Measurements from ENCODE around the gene C16orf90. TPM values are rescaled to one million over a fixed set of nuclear protein-coding genes. Genes with fewer than 3 reads are reported as not detected.
"Not testable (repeated sequence)": the region's sequence is repeated elsewhere in the genome, so short reads cannot be mapped to it uniquely, and the experiment has no call there.

The C16orf90 gene
- total and polyA plus RNA-seq, 9 donors: not detected

- Histone ChIP-seq H3K27ac (ENCODE audit: low read length) (no peak overlapping the region), H3K36me3 (ENCODE audit: control insufficient read depth, insufficient read depth, low read length) (peaks cover 82% of the 10 kb centered on the region), H3K4me3 (ENCODE audit: low read length) (no peak overlapping the region), H3K9me3 (replicated peaks; ENCODE audit: control insufficient read depth, low read depth, low read length) (no peaks in the 10 kb centered on the region), H3K27me3 (ENCODE audit: control insufficient read depth, insufficient read depth, low read length) (no peaks in the 10 kb centered on the region), H3K4me1 (ENCODE audit: control insufficient read depth, insufficient read depth, low read length) (no peaks in the 10 kb centered on the region)
- 81% methylated on average over 2 of the region's 4 CpGs for WGBS (ENCODE audit: insufficient coverage)
- DNase-seq: no peak
Observed at GRCh38 chr16:3514621-3515020, 19.3 kb upstream of the C16orf90 start.

GRCh38 chr16:3513892-3514583 is 18.7 kb upstream of the C16orf90 start:
- no peak overlapping the region for H3K27ac ChIP-seq (ENCODE audit: low read length)
- WGBS (ENCODE audit: insufficient coverage): 89% methylated on average over 5 of the region's 7 CpGs
- H3K27me3 ChIP-seq (ENCODE audit: control insufficient read depth, insufficient read depth, low read length): no peaks in the 10 kb centered on the region
- peaks cover 83% of the 10 kb centered on the region for H3K36me3 ChIP-seq (ENCODE audit: control insufficient read depth, insufficient read depth, low read length)
- H3K4me3 ChIP-seq (ENCODE audit: low read length): no peak overlapping the region
- H3K9me3 ChIP-seq (replicated peaks; ENCODE audit: control insufficient read depth, low read depth, low read length): no peaks in the 10 kb centered on the region
- H3K4me1 ChIP-seq (ENCODE audit: control insufficient read depth, insufficient read depth, low read length): no peaks in the 10 kb centered on the region
- no peak for DNase-seq

GRCh38 chr16:3511286-3512180 is 16.2 kb upstream of the C16orf90 start:
- Histone ChIP-seq H3K27me3 (ENCODE audit: control insufficient read depth, insufficient read depth, low read length) (no peaks in the 10 kb centered on the region), H3K36me3 (ENCODE audit: control insufficient read depth, insufficient read depth, low read length) (peaks cover 78% of the 10 kb centered on the region), H3K27ac (ENCODE audit: low read length) (no peak overlapping the region), H3K4me3 (ENCODE audit: low read length) (no peak overlapping the region), H3K4me1 (ENCODE audit: control insufficient read depth, insufficient read depth, low read length) (no peaks in the 10 kb centered on the region), H3K9me3 (replicated peaks; ENCODE audit: control insufficient read depth, low read depth, low read length) (no peaks in the 10 kb centered on the region)
- DNase-seq: no peak
- 91% methylated on average over 15 of the region's 23 CpGs for WGBS (ENCODE audit: insufficient coverage)

- 98% methylated on average over 9 of the region's 10 CpGs for WGBS (ENCODE audit: insufficient coverage)
- H3K9me3 ChIP-seq (replicated peaks; ENCODE audit: control insufficient read depth, low read depth, low read length): no peaks in the 10 kb centered on the region
- no peaks in the 10 kb centered on the region for H3K4me1 ChIP-seq (ENCODE audit: control insufficient read depth, insufficient read depth, low read length)
- peaks cover 80% of the 10 kb centered on the region for H3K36me3 ChIP-seq (ENCODE audit: control insufficient read depth, insufficient read depth, low read length)
- no peaks in the 10 kb centered on the region for H3K27me3 ChIP-seq (ENCODE audit: control insufficient read depth, insufficient read depth, low read length)
- no peak overlapping the region for H3K4me3 ChIP-seq (ENCODE audit: low read length)
- no peak for DNase-seq
- no peak overlapping the region for H3K27ac ChIP-seq (ENCODE audit: low read length)
Observed at GRCh38 chr16:3510416-3510815, 15.1 kb upstream of the C16orf90 start.

GRCh38 chr16:3509470-3509928 is 14.2 kb upstream of the C16orf90 start:
- no peak overlapping the region for H3K4me3 ChIP-seq (ENCODE audit: low read length)
- WGBS (ENCODE audit: insufficient coverage): 83% methylated on average over 9 of the region's 13 CpGs

GRCh38 chr16:3508736-3509135 is 13.4 kb upstream of the C16orf90 start:
- Histone ChIP-seq H3K36me3 (ENCODE audit: control insufficient read depth, insufficient read depth, low read length) (peaks cover 71% of the 10 kb centered on the region), H3K4me3 (ENCODE audit: low read length) (no peak overlapping the region), H3K4me1 (ENCODE audit: control insufficient read depth, insufficient read depth, low read length) (no peaks in the 10 kb centered on the region), H3K27me3 (ENCODE audit: control insufficient read depth, insufficient read depth, low read length) (no peaks in the 10 kb centered on the region), H3K9me3 (replicated peaks; ENCODE audit: control insufficient read depth, low read depth, low read length) (no peaks in the 10 kb centered on the region), H3K27ac (ENCODE audit: low read length) (no peak overlapping the region)
- DNase-seq: no peak
- WGBS (ENCODE audit: insufficient coverage): 95% methylated on average over 7 of the region's 7 CpGs

More at GRCh38 chr16:3509470-3509928, 14.2 kb upstream of the C16orf90 start:
- Histone ChIP-seq H3K36me3 (ENCODE audit: control insufficient read depth, insufficient read depth, low read length) (peaks cover 79% of the 10 kb centered on the region), H3K27me3 (ENCODE audit: control insufficient read depth, insufficient read depth, low read length) (no peaks in the 10 kb centered on the region), H3K4me1 (ENCODE audit: control insufficient read depth, insufficient read depth, low read length) (no peaks in the 10 kb centered on the region), H3K27ac (ENCODE audit: low read length) (no peak overlapping the region), H3K9me3 (replicated peaks; ENCODE audit: control insufficient read depth, low read depth, low read length) (no peaks in the 10 kb centered on the region)
- no peak for DNase-seq

GRCh38 chr16:3503523-3503922 is 8.2 kb upstream of the C16orf90 start:
- Histone ChIP-seq H3K27me3 (ENCODE audit: control insufficient read depth, insufficient read depth, low read length) (no peaks in the 10 kb centered on the region), H3K36me3 (ENCODE audit: control insufficient read depth, insufficient read depth, low read length) (peaks cover 29% of the 10 kb centered on the region), H3K9me3 (replicated peaks; ENCODE audit: control insufficient read depth, low read depth, low read length) (no peaks in the 10 kb centered on the region), H3K4me1 (ENCODE audit: control insufficient read depth, insufficient read depth, low read length) (peaks cover 11% of the 10 kb centered on the region), H3K4me3 (ENCODE audit: low read length) (no peak overlapping the region), H3K27ac (ENCODE audit: low read length) (no peak overlapping the region)
- 84% methylated on average over 5 of the region's 6 CpGs for WGBS (ENCODE audit: insufficient coverage)
- DNase-seq: no peak

GRCh38 chr16:3501783-3502400 is 6.6 kb upstream of the C16orf90 start:
- DNase-seq: no peak
- Histone ChIP-seq H3K4me3 (ENCODE audit: low read length) (peak overlapping the region; percentile 78), H3K9me3 (replicated peaks; ENCODE audit: control insufficient read depth, low read depth, low read length) (no peaks in the 10 kb centered on the region), H3K27ac (ENCODE audit: low read length) (peak overlapping the region; percentile 79), H3K27me3 (ENCODE audit: control insufficient read depth, insufficient read depth, low read length) (no peaks in the 10 kb centered on the region), H3K4me1 (ENCODE audit: control insufficient read depth, insufficient read depth, low read length) (peaks cover 11% of the 10 kb centered on the region), H3K36me3 (ENCODE audit: control insufficient read depth, insufficient read depth, low read length) (peaks cover 20% of the 10 kb centered on the region)
- WGBS (ENCODE audit: insufficient coverage): 82% methylated on average over 14 of the region's 22 CpGs

GRCh38 chr16:3501412-3501761 is 6.1 kb upstream of the C16orf90 start:
- Histone ChIP-seq H3K36me3 (ENCODE audit: control insufficient read depth, insufficient read depth, low read length) (peaks cover 16% of the 10 kb centered on the region), H3K4me1 (ENCODE audit: control insufficient read depth, insufficient read depth, low read length) (peaks cover 11% of the 10 kb centered on the region), H3K27ac (ENCODE audit: low read length) (peak overlapping the region; percentile 79), H3K4me3 (ENCODE audit: low read length) (peak overlapping the region; percentile 78)
- not testable (repeated sequence) for H3K27me3 ChIP-seq (ENCODE audit: control insufficient read depth, insufficient read depth, low read length); H3K9me3 ChIP-seq (replicated peaks; ENCODE audit: control insufficient read depth, low read depth, low read length); DNase-seq
- 12% methylated on average over 18 of the region's 24 CpGs for whole genome bisulfite sequencing (ENCODE audit: insufficient coverage)

GRCh38 chr16:3498988-3499387 is 3.7 kb upstream of the C16orf90 start:
- WGBS (ENCODE audit: insufficient coverage): 98% methylated on average over 10 of the region's 16 CpGs
- H3K9me3 ChIP-seq (replicated peaks; ENCODE audit: control insufficient read depth, low read depth, low read length): no peaks in the 10 kb centered on the region
- no peak for DNase-seq
- no peaks in the 10 kb centered on the region for H3K36me3 ChIP-seq (ENCODE audit: control insufficient read depth, insufficient read depth, low read length)
- no peak overlapping the region for H3K4me3 ChIP-seq (ENCODE audit: low read length)
- H3K27ac ChIP-seq (ENCODE audit: low read length): no peak overlapping the region
- no peaks in the 10 kb centered on the region for H3K27me3 ChIP-seq (ENCODE audit: control insufficient read depth, insufficient read depth, low read length)
- H3K4me1 ChIP-seq (ENCODE audit: control insufficient read depth, insufficient read depth, low read length): peaks cover 11% of the 10 kb centered on the region

All from muscle of leg (tissue), 11 donors.